ENCODE measurements around the gene TECPR2.
"Not testable (repeated sequence)": the region's sequence is repeated elsewhere in the genome, so short reads cannot be mapped to it uniquely, and the experiment has no call there.

TECPR2 gene

GRCh38 chr14:102333390-102333789 lies 29.4 kb upstream of the TECPR2 start:
- DNase-seq = no peak

- no peak for DNase-seq
Measured at GRCh38 chr14:102333795-102334705, 28.7 kb upstream of the TECPR2 start.

- no peak for DNase-seq
Measured at GRCh38 chr14:102335163-102335562, 27.6 kb upstream of the TECPR2 start.

- DNase-seq = no peak
Measured at GRCh38 chr14:102338724-102339123, 24.0 kb upstream of the TECPR2 start.

- DNase-seq = no peak
Measured at GRCh38 chr14:102341566-102341965, 21.2 kb upstream of the TECPR2 start.

GRCh38 chr14:102342238-102342637 lies 20.5 kb upstream of the TECPR2 start:
- no peak for DNase-seq

GRCh38 chr14:102344084-102344483 lies 18.7 kb upstream of the TECPR2 start:
- DNase-seq = no peak

GRCh38 chr14:102344485-102344884 lies 18.3 kb upstream of the TECPR2 start:
- no peak for DNase-seq

GRCh38 chr14:102345232-102345631 lies 17.5 kb upstream of the TECPR2 start:
- DNase-seq = no peak

- no peak for DNase-seq
Measured at GRCh38 chr14:102346645-102347044, 16.1 kb upstream of the TECPR2 start.

GRCh38 chr14:102348376-102348775 lies 14.4 kb upstream of the TECPR2 start:
- DNase-seq = no peak

GRCh38 chr14:102351023-102351422 lies 11.7 kb upstream of the TECPR2 start:
- DNase-seq = no peak

- DNase-seq = not testable (repeated sequence)
Measured at GRCh38 chr14:102351593-102351992, 11.1 kb upstream of the TECPR2 start.

GRCh38 chr14:102352213-102352612 lies 10.5 kb upstream of the TECPR2 start:
- no peak for DNase-seq

- no peak for DNase-seq
Measured at GRCh38 chr14:102353126-102353619, 9.6 kb upstream of the TECPR2 start.

- no peak for DNase-seq
Measured at GRCh38 chr14:102356280-102356679, 6.5 kb upstream of the TECPR2 start.

GRCh38 chr14:102359341-102359740 lies 3.4 kb upstream of the TECPR2 start:
- no peak for DNase-seq

- no peak for DNase-seq
Measured at GRCh38 chr14:102360388-102360787, 2.4 kb upstream of the TECPR2 start.

GRCh38 chr14:102362084-102362483 lies 657 bp upstream of the TECPR2 start:
- DNase-seq = no peak

- peak; percentile 7 for DNase-seq
Measured at GRCh38 chr14:102363182-102363943, 622 bp downstream of the TECPR2 start.

- no peak for DNase-seq
Measured at GRCh38 chr14:102370305-102370809, 7.6 kb downstream of the TECPR2 start.

GRCh38 chr14:102371361-102371760 lies 8.6 kb downstream of the TECPR2 start:
- no peak for DNase-seq

GRCh38 chr14:102373110-102373509 lies 10.4 kb downstream of the TECPR2 start:
- no peak for DNase-seq

GRCh38 chr14:102374264-102374663 lies 11.5 kb downstream of the TECPR2 start:
- no peak for DNase-seq

Measured in T-helper 9 cell (primary cell).